HL-60 (cell line): Measurements from ENCODE around the gene TPGS1.

Experiments used
- GABPA ChIP-seq: IDR thresholded peaks from 2 replicates; pipeline ENCODE4 v1.6.1; 2012; ENCODE audit warnings: low read depth
- POLR2AphosphoS5 ChIP-seq: IDR thresholded peaks from 2 replicates; pipeline ENCODE4 v1.6.1; 2012; ENCODE audit warnings: low read depth
- SPI1 ChIP-seq: IDR thresholded peaks from 2 replicates; pipeline ENCODE4 v1.6.1; 2012; ENCODE audit warnings: low read depth, mild to moderate bottlenecking, borderline replicate concordance
- TF ChIP-seq, protein P1 (sequence below): IDR thresholded peaks from one replicate; pipeline ENCODE4 v1.5.1; 2011; ENCODE audit warnings: low read length, control low read depth, inconsistent platforms; ENCODE audit not compliant: insufficient read depth
- TF ChIP-seq, protein P2 (sequence below): IDR thresholded peaks from 2 replicates; pipeline ENCODE4 v1.6.1; 2012; ENCODE audit warnings: low read depth; ENCODE audit not compliant: insufficient replicate concordance

DNA sequence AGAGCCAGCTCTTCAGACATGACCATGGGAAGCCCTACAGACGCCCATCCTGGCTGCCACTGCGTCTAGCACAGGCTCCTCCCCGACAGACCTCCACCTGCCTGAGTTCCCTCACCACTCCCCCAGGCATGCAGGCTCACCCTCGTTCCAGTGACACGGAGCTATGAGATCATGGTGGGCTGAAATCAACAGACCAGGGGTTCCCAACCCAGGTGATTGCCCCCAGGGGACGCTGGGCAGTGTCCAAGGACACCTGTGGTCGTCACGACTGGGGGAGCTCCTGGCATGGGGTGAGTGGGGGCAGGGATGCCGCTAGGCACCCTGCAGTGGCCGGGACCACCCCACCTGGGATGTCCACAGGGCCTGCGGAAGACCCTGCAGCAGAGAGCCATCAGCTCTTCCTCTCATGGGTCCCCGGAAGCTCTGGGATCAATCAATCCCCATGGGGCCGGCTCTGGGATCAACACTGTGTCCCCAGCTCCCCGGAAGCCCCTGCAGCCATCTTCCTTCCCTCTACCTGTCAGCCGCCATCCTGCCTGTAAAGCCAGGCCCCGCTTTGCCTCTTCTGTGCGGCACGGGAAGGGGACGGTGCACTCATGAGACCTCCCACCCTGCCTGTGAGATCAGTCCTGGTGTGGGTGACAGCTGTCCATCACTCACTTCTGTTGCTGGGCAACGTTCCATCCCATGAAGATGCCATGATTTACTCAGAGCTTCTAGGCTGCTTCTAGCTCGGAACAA, 23.8 kb upstream of the TPGS1 start:
- no peak for TF ChIP-seq POLR2AphosphoS5
- TF ChIP-seq, protein P1, sequence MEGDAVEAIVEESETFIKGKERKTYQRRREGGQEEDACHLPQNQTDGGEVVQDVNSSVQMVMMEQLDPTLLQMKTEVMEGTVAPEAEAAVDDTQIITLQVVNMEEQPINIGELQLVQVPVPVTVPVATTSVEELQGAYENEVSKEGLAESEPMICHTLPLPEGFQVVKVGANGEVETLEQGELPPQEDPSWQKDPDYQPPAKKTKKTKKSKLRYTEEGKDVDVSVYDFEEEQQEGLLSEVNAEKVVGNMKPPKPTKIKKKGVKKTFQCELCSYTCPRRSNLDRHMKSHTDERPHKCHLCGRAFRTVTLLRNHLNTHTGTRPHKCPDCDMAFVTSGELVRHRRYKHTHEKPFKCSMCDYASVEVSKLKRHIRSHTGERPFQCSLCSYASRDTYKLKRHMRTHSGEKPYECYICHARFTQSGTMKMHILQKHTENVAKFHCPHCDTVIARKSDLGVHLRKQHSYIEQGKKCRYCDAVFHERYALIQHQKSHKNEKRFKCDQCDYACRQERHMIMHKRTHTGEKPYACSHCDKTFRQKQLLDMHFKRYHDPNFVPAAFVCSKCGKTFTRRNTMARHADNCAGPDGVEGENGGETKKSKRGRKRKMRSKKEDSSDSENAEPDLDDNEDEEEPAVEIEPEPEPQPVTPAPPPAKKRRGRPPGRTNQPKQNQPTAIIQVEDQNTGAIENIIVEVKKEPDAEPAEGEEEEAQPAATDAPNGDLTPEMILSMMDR: no peak
- TF ChIP-seq GABPA: no peak
- TF ChIP-seq, protein P2, sequence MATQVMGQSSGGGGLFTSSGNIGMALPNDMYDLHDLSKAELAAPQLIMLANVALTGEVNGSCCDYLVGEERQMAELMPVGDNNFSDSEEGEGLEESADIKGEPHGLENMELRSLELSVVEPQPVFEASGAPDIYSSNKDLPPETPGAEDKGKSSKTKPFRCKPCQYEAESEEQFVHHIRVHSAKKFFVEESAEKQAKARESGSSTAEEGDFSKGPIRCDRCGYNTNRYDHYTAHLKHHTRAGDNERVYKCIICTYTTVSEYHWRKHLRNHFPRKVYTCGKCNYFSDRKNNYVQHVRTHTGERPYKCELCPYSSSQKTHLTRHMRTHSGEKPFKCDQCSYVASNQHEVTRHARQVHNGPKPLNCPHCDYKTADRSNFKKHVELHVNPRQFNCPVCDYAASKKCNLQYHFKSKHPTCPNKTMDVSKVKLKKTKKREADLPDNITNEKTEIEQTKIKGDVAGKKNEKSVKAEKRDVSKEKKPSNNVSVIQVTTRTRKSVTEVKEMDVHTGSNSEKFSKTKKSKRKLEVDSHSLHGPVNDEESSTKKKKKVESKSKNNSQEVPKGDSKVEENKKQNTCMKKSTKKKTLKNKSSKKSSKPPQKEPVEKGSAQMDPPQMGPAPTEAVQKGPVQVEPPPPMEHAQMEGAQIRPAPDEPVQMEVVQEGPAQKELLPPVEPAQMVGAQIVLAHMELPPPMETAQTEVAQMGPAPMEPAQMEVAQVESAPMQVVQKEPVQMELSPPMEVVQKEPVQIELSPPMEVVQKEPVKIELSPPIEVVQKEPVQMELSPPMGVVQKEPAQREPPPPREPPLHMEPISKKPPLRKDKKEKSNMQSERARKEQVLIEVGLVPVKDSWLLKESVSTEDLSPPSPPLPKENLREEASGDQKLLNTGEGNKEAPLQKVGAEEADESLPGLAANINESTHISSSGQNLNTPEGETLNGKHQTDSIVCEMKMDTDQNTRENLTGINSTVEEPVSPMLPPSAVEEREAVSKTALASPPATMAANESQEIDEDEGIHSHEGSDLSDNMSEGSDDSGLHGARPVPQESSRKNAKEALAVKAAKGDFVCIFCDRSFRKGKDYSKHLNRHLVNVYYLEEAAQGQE: no peak
- TF ChIP-seq SPI1: no peak
